SIG-M5 (cell line): ENCODE results near the gene CCN2.

ENCODE experiments used
- DNase-seq: peaks from one replicate; lab custom pipeline; 2025; lab: John Stamatoyannopoulos, UW

CCN2 gene

GRCh38 chr6:131966443-131966842 is 15.3 kb upstream of the CCN2 start:
- DNase-seq = no peak

DNA sequence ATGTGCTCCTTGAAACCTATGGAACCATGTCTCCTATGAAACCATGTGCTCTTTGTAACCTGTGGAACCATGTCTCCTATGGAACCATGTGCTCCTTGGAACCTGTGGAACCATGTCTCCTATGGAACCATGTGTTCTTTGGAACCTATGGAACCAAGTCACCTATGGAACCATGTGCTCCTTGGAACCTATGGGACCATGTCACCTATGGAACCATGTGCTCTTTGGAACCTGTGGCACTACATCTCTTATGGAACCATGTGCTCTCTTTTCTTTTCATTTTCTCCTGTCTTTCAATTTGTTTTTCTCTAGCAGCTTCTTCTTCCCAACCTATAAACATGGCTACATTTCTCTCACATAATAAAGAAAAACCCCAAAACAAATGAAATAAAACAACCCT is 11.9 kb upstream of the CCN2 start:
- no peak for DNase-seq

- DNase-seq = no peak
These were observed 9.4 kb upstream of the CCN2 start for GRCh38 chr6:131960371-131961133.

GRCh38 chr6:131958542-131959470 is 7.6 kb upstream of the CCN2 start:
- no peak for DNase-seq

DNA sequence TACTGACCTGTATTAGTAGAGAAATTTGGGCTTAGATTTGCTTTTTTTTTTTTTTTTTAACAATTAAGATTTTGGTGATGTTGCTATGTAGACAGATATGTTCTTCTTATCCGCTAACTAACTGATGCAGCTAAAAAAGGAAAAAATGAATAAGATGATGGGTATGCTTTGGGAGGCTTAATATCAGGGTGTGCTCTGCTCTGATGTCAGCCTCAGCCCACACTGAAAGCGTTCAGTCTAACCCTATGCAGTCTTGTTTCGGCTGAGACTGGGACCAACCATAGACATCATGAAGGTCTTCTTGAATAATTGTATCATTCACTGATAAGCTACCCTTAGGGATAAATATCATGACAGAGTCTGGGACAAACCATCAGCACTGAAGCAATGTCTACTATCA is 6.9 kb upstream of the CCN2 start:
- DNase-seq = no peak

DNA sequence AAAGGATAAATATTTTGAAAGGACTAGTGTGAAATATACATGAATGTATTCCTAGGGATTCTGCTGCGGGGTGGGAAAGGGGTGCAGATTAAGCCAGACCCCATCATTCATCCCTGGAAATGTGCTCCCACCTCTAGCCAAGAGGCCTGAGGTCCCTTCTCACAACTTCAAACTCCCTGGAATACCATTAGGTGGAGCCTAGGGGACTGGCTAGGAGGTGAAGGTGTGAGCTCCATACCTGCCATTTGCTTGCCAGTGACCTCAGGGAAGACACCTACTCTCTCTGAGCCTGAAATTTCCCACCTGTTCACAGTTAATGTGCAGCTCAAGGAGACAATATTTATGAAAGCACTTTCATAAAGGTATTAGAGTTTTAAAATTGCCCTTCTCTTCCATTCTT is 4.7 kb upstream of the CCN2 start:
- no peak for DNase-seq

- DNase-seq = no peak
These were observed 4.0 kb upstream of the CCN2 start for GRCh38 chr6:131955192-131955591.

DNA sequence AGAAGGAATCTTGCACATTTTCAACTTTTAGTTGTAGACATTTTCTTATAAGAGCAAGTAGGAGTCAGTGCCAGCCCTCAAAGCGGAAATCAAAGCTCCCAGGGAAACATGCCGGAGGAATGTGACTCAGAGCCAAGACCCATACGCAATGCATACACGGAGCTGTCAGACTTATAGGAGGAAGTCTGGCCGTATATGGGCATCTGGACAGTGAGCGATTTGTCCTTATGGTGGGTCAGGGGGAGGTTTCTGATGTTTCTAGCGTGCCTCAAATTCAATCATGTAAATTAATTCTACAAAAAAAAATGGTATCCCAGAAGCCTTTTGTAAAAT is 3.6 kb upstream of the CCN2 start:
- DNase-seq = no peak

DNA sequence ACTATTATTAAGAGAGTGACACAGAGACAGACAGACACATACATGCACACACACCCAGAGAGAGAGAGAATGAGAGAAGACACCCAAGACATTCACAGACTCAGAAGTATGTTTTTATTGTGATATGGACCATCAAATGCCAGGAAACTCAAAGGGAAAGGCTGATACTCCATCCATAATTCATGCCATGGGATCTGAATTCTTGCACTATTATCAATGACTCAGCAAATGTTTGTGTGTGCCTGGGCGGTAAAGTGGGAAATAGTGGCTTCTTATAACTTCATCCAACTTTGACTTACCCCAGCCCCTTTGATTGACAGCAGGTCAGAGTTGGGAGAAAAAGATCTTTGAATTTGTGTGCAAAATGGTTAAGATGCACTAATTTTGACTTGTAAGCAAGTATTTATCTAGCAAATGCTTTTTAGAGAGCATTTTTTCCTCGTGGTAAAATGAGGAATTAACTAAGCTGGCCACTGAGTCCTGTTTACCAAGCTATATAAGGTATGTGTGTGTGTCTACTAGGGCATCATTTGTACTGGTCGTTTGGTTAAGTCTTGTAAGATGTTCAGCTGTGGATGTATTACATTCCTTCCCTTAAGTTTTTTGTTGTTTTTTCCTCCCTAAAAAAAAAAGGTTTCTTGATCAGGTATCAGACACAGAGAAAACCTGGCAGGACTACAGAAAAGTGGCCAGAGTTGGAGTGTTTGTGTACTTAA is 3.0 kb upstream of the CCN2 start:
- no peak for DNase-seq

GRCh38 chr6:131952886-131953509 is 1.8 kb upstream of the CCN2 start:
- no peak for DNase-seq

- DNase-seq = no peak
These were observed 531 bp upstream of the CCN2 start for GRCh38 chr6:131951576-131952230.

DNA sequence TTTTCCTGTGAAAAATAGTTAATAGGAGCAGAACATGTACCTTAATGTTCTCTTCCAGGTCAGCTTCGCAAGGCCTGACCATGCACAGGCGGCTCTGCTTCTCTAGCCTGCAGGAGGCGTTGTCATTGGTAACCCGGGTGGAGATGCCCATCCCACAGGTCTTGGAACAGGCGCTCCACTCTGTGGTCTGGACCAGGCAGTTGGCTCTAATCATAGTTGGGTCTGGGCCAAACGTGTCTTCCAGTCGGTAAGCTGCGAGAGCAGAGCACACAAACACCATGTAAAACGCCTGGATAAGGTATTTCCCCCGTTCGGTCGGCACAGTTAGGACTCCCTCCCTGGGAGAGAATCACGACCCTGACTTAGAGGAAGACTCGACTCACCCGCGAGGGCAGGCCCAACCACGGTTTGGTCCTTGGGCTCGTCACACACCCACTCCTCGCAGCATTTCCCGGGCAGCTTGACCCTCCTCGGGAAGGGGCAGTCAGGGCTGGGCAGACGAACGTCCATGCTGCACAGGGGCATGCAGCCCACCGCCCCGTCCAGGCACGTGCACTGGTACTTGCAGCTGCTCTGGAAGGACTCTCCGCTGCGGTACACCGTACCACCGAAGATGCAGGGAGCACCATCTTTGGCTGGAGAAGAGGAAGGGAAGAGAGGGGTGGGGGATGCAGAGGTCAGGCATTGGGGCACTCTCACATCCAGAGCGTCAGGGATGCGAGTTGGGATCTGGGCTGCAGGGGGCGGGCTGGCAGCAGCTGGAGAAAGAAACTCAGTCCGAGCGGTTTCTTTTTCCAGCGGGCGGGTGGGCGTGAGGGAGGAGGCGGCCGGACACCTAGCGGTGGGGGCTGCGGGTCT is 1.0 kb downstream of the CCN2 start:
- no peak for DNase-seq

GRCh38 chr6:131949620-131949908 is 1.6 kb downstream of the CCN2 start:
- DNase-seq = no peak

DNA sequence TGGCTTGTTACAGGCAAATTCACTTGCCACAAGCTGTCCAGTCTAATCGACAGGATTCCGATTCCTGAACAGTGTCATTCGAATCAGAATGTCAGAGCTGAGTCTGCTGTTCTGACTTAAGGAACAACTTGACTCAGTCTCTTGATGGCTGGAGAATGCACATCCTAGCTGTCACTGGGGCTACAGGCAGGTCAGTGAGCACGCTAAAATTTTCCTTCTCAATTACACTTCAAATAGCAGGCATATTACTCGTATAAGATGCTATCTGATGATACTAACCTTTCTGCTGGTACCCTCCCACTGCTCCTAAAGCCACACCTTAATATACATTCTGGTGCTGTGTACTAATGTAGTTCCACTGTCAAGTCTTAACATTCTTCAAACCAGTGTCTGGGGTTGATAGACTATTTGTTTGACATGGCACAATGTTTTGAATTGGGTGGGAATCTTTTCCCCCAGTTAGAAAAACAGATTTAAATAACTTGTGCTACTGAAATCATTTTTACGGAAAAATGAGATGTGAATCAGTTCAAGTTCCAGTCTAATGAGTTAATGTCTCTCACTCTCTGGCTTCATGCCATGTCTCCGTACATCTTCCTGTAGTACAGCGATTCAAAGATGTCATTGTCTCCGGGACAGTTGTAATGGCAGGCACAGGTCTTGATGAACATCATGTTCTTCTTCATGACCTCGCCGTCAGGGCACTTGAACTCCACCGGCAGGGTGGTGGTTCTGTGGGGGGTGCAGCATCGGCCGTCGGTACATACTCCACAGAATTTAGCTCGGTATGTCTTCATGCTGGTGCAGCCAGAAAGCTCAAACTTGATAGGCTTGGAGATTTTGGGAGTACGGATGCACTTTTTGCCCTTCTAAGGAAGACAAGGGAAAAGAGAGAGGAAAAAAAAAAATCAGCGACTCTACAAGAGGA is 2.2 kb downstream of the CCN2 start:
- no peak for DNase-seq

DNA sequence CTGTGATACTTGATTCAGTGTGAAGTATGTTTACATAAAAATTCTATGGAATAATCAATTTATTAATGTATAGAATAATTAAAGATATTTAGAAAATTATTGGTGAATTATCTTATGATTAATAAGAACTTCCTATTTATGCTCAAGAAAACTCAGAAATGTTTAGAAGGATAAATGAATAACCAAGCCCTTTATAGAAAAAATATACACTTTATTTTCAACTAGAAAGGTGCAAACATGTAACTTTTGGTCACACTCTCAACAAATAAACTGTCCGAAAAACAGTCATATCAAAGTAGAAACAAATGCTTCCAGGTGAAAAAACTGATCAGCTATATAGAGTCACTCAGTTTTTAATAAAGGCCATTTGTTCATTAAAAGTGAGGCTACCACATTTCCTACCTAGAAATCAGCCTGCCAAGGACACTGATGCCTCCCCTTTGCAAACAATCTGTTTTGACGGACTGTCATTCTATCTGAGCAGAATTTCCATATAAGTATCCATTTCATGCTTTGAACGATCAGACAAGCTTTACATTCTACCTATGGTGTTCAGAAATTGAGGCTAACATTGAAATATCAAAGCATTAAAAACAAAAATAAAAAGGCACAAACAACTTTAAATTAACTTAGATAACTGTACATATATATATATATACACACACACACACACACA is 3.0 kb downstream of the CCN2 start:
- DNase-seq = no peak

DNA sequence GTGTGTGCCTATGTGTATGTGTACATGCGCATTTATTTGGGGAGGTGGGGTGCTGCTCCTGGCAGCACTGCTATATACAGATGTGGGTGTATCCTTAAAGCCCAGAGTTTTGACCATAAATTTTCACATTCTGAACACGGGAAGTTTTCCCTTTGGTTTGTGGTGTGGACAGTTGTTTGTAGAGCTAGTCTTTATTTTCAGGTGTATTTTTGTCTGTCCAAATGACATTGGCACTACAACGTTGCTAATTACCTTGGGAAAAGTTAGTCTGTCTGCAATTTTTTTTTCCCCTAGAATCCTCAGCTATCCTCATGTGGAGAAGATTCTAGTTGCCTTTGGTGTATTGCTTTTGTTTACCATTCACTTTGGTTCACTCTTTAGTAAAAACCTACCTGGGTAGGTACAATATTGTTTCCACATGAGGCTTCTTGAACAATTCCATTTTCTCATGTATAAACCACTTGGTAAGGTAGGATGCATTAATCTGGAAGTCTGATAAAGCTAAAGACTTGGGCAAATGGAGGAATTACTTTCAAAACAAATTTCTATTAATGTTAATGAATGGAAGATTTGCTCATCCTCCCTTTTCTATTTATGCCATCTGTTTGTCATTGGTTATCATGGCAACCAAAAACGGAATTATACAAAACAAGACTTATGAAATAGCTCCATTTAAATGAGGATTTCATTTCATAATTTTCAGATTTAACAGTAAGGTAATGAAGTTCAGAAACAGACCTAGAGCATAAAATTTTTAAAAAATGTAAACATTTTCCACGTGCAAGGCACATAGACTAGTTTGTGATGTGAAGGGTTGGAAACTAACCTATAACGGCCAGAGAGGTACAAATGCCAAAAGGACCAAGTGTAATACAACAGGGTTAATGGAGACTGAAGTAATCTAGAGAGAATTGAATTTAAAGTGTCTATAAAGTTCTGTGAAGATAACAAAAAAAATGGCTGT is 3.9 kb downstream of the CCN2 start:
- DNase-seq = no peak

GRCh38 chr6:131946404-131946991 is 4.7 kb downstream of the CCN2 start:
- no peak for DNase-seq

GRCh38 chr6:131945971-131946370 is 5.2 kb downstream of the CCN2 start:
- no peak for DNase-seq
